Liver (tissue), 3 donors: ENCODE results near the gene FARS2.

Experiments
- RXRA ChIP-seq, 2 donors: IDR thresholded peaks; 2 replicates each; pipeline ENCODE4 v1.6.1; 2017 to 2018; ENCODE audit warnings: antibody characterized with exemption in 2 of 2, mild to moderate bottlenecking in 1 of 2
- YY1 ChIP-seq: IDR thresholded peaks from 2 replicates; pipeline ENCODE4 v1.6.1; 2016; ENCODE audit warnings: antibody characterized with exemption, mild to moderate bottlenecking
- TF ChIP-seq, protein P1 (sequence below): fragments of 150-350 bp; IDR thresholded peaks from 2 replicates; pipeline ENCODE4 v1.5.1; 2017; ENCODE audit warnings: improper control_type of control experiment, low read depth, low read length; ENCODE audit not compliant: missing input control
- TF ChIP-seq, protein P2 (sequence below): IDR thresholded peaks from 2 replicates; pipeline ENCODE4 v1.6.1; 2016; ENCODE audit warnings: antibody characterized with exemption, mild to moderate bottlenecking
- TF ChIP-seq, protein P3 (sequence below): IDR thresholded peaks from 2 replicates; pipeline ENCODE4 v1.6.1; 2016; ENCODE audit warnings: antibody characterized with exemption
- TF ChIP-seq, protein P4 (sequence below): IDR thresholded peaks from 2 replicates; pipeline ENCODE4 v1.6.1; 2016; ENCODE audit warnings: antibody characterized with exemption
- donor health status: healthy.
- donor health status: healthy.

DNA sequence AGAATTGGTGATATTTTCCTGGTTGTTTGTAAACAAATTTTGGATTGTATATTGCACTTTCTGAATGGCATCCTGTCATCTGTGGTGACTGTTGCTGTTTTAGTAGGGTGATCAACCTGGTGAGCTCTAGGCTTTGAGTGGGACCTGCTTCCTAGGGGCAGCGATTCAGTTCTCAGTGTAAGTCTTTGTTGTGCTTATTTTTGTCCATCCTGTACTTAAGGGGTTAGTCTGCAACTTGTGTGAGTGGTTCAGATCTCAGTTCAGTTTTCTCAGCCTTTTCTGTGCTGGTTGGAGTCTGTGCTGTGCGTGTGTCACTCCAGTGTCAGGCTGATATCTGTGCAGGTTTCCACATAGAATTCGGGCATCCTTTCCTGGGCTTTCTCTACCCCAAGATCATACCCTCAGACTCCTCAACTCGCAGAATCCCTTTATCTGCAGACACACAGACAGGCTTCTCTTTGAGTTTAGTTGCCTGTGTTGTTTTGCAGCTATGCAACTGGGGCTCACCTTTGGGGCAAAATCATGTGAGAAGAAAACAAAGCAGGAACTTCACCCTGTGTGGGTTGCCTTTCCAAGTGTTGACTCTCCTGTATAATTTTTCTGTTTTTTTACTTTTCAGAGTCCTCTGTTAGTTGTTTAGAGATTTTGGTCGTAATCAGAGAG is 177.7 kb downstream of the FARS2 start:
- TF ChIP-seq, protein P1, sequence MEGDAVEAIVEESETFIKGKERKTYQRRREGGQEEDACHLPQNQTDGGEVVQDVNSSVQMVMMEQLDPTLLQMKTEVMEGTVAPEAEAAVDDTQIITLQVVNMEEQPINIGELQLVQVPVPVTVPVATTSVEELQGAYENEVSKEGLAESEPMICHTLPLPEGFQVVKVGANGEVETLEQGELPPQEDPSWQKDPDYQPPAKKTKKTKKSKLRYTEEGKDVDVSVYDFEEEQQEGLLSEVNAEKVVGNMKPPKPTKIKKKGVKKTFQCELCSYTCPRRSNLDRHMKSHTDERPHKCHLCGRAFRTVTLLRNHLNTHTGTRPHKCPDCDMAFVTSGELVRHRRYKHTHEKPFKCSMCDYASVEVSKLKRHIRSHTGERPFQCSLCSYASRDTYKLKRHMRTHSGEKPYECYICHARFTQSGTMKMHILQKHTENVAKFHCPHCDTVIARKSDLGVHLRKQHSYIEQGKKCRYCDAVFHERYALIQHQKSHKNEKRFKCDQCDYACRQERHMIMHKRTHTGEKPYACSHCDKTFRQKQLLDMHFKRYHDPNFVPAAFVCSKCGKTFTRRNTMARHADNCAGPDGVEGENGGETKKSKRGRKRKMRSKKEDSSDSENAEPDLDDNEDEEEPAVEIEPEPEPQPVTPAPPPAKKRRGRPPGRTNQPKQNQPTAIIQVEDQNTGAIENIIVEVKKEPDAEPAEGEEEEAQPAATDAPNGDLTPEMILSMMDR, result no peak
- TF ChIP-seq, protein P2, sequence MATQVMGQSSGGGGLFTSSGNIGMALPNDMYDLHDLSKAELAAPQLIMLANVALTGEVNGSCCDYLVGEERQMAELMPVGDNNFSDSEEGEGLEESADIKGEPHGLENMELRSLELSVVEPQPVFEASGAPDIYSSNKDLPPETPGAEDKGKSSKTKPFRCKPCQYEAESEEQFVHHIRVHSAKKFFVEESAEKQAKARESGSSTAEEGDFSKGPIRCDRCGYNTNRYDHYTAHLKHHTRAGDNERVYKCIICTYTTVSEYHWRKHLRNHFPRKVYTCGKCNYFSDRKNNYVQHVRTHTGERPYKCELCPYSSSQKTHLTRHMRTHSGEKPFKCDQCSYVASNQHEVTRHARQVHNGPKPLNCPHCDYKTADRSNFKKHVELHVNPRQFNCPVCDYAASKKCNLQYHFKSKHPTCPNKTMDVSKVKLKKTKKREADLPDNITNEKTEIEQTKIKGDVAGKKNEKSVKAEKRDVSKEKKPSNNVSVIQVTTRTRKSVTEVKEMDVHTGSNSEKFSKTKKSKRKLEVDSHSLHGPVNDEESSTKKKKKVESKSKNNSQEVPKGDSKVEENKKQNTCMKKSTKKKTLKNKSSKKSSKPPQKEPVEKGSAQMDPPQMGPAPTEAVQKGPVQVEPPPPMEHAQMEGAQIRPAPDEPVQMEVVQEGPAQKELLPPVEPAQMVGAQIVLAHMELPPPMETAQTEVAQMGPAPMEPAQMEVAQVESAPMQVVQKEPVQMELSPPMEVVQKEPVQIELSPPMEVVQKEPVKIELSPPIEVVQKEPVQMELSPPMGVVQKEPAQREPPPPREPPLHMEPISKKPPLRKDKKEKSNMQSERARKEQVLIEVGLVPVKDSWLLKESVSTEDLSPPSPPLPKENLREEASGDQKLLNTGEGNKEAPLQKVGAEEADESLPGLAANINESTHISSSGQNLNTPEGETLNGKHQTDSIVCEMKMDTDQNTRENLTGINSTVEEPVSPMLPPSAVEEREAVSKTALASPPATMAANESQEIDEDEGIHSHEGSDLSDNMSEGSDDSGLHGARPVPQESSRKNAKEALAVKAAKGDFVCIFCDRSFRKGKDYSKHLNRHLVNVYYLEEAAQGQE, result no peak
- no peak for TF ChIP-seq YY1
- TF ChIP-seq, protein P3, sequence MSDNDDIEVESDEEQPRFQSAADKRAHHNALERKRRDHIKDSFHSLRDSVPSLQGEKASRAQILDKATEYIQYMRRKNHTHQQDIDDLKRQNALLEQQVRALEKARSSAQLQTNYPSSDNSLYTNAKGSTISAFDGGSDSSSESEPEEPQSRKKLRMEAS, result no peak
- TF ChIP-seq RXRA (IDR thresholded peaks at IDR 0.05), result no peak
- TF ChIP-seq, protein P4, sequence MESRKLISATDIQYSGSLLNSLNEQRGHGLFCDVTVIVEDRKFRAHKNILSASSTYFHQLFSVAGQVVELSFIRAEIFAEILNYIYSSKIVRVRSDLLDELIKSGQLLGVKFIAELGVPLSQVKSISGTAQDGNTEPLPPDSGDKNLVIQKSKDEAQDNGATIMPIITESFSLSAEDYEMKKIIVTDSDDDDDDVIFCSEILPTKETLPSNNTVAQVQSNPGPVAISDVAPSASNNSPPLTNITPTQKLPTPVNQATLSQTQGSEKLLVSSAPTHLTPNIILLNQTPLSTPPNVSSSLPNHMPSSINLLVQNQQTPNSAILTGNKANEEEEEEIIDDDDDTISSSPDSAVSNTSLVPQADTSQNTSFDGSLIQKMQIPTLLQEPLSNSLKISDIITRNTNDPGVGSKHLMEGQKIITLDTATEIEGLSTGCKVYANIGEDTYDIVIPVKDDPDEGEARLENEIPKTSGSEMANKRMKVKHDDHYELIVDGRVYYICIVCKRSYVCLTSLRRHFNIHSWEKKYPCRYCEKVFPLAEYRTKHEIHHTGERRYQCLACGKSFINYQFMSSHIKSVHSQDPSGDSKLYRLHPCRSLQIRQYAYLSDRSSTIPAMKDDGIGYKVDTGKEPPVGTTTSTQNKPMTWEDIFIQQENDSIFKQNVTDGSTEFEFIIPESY, result no peak
